ENCODE data around the gene TBC1D5. TPM values are rescaled to one million over a fixed set of nuclear protein-coding genes. Genes with fewer than 3 reads are reported as not detected.

Gene TBC1D5
- total RNA-seq, 1 donor from 2014 or later = 67.1 TPM

DNA sequence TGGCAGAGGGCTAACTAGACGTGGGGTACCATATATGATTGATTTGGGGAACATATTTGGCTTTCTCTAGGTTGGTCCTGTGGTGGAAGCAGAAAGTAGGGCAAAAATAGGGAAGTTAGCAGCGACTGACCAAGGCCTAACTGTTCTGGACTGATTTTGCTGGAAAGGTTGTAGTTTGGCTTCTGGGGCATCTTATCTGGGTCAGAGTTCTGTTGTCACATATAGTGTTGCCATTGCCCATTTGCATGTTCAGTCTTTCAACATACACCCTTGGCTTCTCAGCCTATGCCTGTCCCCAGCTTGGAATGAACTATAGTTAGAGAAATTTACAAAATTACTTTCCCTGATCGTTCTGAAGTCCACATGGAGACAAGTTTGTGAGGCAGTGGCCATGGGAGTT is 426.5 kb downstream of the TBC1D5 start:
- H3K27me3 ChIP-seq (ENCODE audit: control insufficient read depth, insufficient read depth, low read length) = no peaks in the 10 kb centered on the region
- TF ChIP-seq, protein P1, sequence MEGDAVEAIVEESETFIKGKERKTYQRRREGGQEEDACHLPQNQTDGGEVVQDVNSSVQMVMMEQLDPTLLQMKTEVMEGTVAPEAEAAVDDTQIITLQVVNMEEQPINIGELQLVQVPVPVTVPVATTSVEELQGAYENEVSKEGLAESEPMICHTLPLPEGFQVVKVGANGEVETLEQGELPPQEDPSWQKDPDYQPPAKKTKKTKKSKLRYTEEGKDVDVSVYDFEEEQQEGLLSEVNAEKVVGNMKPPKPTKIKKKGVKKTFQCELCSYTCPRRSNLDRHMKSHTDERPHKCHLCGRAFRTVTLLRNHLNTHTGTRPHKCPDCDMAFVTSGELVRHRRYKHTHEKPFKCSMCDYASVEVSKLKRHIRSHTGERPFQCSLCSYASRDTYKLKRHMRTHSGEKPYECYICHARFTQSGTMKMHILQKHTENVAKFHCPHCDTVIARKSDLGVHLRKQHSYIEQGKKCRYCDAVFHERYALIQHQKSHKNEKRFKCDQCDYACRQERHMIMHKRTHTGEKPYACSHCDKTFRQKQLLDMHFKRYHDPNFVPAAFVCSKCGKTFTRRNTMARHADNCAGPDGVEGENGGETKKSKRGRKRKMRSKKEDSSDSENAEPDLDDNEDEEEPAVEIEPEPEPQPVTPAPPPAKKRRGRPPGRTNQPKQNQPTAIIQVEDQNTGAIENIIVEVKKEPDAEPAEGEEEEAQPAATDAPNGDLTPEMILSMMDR (IDR thresholded peaks at IDR 0.05; ENCODE audit: insufficient read depth, low read length, severe bottlenecking) = no peak
- FAIRE-seq (no peak), DNase-seq (ENCODE audit: low read depth) (no peak)
- H3K4me3 ChIP-seq (ENCODE audit: low read depth, low read length) = no peak overlapping the region
- no peaks in the 10 kb centered on the region for H3K36me3 ChIP-seq (ENCODE audit: control insufficient read depth, insufficient read depth, low read length)

GRCh38 chr3:17314171-17314570 is 428.3 kb downstream of the TBC1D5 start:
- TF ChIP-seq, protein P1 (IDR thresholded peaks at IDR 0.05; ENCODE audit: insufficient read depth, low read length, severe bottlenecking) = no peak
- Histone ChIP-seq H3K27me3 (ENCODE audit: control insufficient read depth, insufficient read depth, low read length) (no peaks in the 10 kb centered on the region), H3K4me3 (ENCODE audit: low read depth, low read length) (no peak overlapping the region), H3K36me3 (ENCODE audit: control insufficient read depth, insufficient read depth, low read length) (no peaks in the 10 kb centered on the region)
- FAIRE-seq = no peak
- no peak for DNase-seq (ENCODE audit: low read depth)

GRCh38 chr3:17313746-17314145 is 428.7 kb downstream of the TBC1D5 start:
- Histone ChIP-seq H3K27me3 (ENCODE audit: control insufficient read depth, insufficient read depth, low read length) (no peaks in the 10 kb centered on the region), H3K36me3 (ENCODE audit: control insufficient read depth, insufficient read depth, low read length) (no peaks in the 10 kb centered on the region), H3K4me3 (ENCODE audit: low read depth, low read length) (no peak overlapping the region)
- TF ChIP-seq, protein P1 (IDR thresholded peaks at IDR 0.05; ENCODE audit: insufficient read depth, low read length, severe bottlenecking) = no peak
- FAIRE-seq (no peak), DNase-seq (ENCODE audit: low read depth) (no peak)

DNA sequence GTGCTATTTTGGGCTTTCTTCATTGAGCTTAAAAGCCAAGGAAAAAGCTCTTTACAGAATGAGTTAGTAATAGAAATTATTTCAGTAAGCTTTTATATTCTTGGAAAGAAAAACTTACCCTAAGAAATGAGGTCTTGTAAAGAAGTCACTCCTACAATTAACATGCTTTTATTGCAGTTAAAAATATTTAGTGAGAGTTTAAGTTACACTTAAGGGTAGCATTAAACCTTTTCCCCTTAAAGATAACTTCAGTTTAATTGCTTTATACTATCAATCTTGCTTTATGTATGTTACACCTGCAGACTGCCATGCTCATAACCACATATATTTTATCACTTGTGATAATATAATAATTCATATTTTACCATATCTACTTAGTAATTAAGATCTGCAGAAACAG is 431.4 kb downstream of the TBC1D5 start:
- Histone ChIP-seq H3K27me3 (ENCODE audit: control insufficient read depth, insufficient read depth, low read length) (no peaks in the 10 kb centered on the region), H3K36me3 (ENCODE audit: control insufficient read depth, insufficient read depth, low read length) (peaks cover 1% of the 10 kb centered on the region), H3K4me3 (ENCODE audit: low read depth, low read length) (no peak overlapping the region)
- no peak for DNase-seq (ENCODE audit: low read depth)
- no peak for FAIRE-seq
- TF ChIP-seq, protein P1 (IDR thresholded peaks at IDR 0.05; ENCODE audit: insufficient read depth, low read length, severe bottlenecking) = no peak

DNA sequence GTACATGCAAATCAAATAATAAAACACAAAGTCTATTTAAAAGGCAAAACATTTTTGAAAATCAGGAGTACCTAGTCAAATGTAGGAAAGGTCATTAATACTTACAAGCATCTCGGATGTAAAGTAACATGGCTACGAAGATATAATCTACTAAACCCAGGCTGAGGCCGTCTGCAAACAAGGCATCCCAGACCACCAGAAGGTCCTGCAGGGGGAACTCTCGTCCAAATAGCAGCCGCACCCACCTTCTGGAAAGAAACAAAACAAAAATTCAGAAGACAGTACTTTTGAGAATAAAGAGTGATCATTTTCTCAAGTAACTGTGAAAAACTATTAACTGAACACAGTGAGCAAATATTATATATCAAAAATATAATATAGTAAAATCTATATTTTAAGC is 434.5 kb downstream of the TBC1D5 start:
- TF ChIP-seq, protein P1 (IDR thresholded peaks at IDR 0.05; ENCODE audit: insufficient read depth, low read length, severe bottlenecking) = no peak
- Histone ChIP-seq H3K4me3 (ENCODE audit: low read depth, low read length) (no peak overlapping the region), H3K36me3 (ENCODE audit: control insufficient read depth, insufficient read depth, low read length) (peaks cover 1% of the 10 kb centered on the region), H3K27me3 (ENCODE audit: control insufficient read depth, insufficient read depth, low read length) (no peaks in the 10 kb centered on the region)
- DNase-seq (ENCODE audit: low read depth) = no peak
- FAIRE-seq = no peak

DNA sequence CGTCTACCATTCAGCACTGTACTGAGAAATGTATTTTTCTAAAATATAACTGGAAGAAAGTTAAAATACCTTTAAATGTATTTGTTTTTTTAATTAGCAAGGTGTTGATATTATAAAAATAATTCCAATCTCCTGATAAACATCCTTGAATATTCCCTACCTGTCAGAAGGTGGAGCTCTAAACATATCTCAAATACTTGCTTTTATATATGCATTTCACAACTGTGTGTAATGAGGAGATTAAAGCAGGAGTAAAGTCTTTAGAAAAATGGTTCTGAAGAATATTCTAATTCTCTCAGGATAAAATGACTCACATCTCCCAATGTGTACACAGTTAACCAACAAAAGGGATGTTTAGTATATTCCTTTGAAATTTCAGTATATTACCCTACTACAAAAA is 434.9 kb downstream of the TBC1D5 start:
- H3K36me3 ChIP-seq (ENCODE audit: control insufficient read depth, insufficient read depth, low read length) = peaks cover 1% of the 10 kb centered on the region
- DNase-seq (ENCODE audit: low read depth) = peak; percentile 29
- H3K4me3 ChIP-seq (ENCODE audit: low read depth, low read length) = no peak overlapping the region
- no peak for FAIRE-seq
- no peaks in the 10 kb centered on the region for H3K27me3 ChIP-seq (ENCODE audit: control insufficient read depth, insufficient read depth, low read length)
- TF ChIP-seq, protein P1 (IDR thresholded peaks at IDR 0.05; ENCODE audit: insufficient read depth, low read length, severe bottlenecking) = no peak

Data from bronchial epithelial cell (primary cell).